Measurements from ENCODE around the gene TP53I11. TPM values are rescaled to one million over a fixed set of nuclear protein-coding genes. Genes with fewer than 3 reads are reported as not detected.

Gene TP53I11
- total RNA-seq, 1 donor, result 47.8 TPM

GRCh38 chr11:44883277-44883676, 67.4 kb downstream of the TP53I11 start:
- no peaks in the 10 kb centered on the region for H4K20me1 ChIP-seq (ENCODE audit: insufficient read depth, low read length)
- no peak for TF ChIP-seq CTCF (IDR thresholded peaks at IDR 0.05; ENCODE audit: extremely low read depth, low read depth, low read length)
- no peak overlapping the region for H3K4me3 ChIP-seq (ENCODE audit: insufficient read depth, low read length)
- no peak overlapping the region for H3K4me2 ChIP-seq (ENCODE audit: insufficient read depth, low read length)
- no peaks in the 10 kb centered on the region for H3K36me3 ChIP-seq (ENCODE audit: insufficient read depth, low read length)
- H3K27me3 ChIP-seq (ENCODE audit: insufficient read depth, low read length), result peaks cover 12% of the 10 kb centered on the region
- DNase-seq (ENCODE audit: insufficient read length, low spot score, missing footprints), result no peak
- H3K79me2 ChIP-seq (ENCODE audit: insufficient read depth, low read length), result no peaks in the 10 kb centered on the region
- H3K9me3 ChIP-seq (ENCODE audit: low read depth, low read length), result no peaks in the 10 kb centered on the region
- no peak overlapping the region for H3K27ac ChIP-seq (ENCODE audit: low read depth, low read length)
- H3K4me1 ChIP-seq (ENCODE audit: insufficient read depth, low read length), result peaks cover 12% of the 10 kb centered on the region
- H2AFZ ChIP-seq (ENCODE audit: low read length), result no peak overlapping the region

Other genes starting within 250 kb of the TP53I11 start
- gene TSPAN18, start 223.9 kb downstream of the TP53I11 start, total RNA-seq, result 3.2 and 5.8 TPM in 2 replicates
- 5.4 and 6.8 TPM in 2 replicates for gene PRDM11, start 195.8 kb upstream of the TP53I11 start, total RNA-seq